SK-N-SH treated with all-trans-retinoic acid at 6 μM for 48 hours (cell line): Measurements from ENCODE around the gene RBM39.
"Not testable (repeated sequence)": the region's sequence is repeated elsewhere in the genome, so short reads cannot be mapped to it uniquely, and the experiment has no call there.

Experiments used
- ATAC-seq: fragments of 200-7000 bp; cut with Tn5 transposase; 3 replicates; pipeline ENCODE4 v1.9.1; 2020; ENCODE audit warnings: mild to moderate bottlenecking, moderate library complexity
- BACH2 ChIP-seq: fragments of 250-450 bp; sonication (Bioruptor Pico); IDR thresholded peaks from 2 replicates; pipeline ENCODE4 v1.9.0; 2021; ENCODE audit warnings: mild to moderate bottlenecking, borderline replicate concordance
- CSDC2 ChIP-seq: fragments of 250-450 bp; sonication (Bioruptor Pico); IDR thresholded peaks from 2 replicates; pipeline ENCODE4 v1.5.0; 2020; ENCODE audit warnings: mild to moderate bottlenecking, moderate library complexity
- ESRRG ChIP-seq: fragments of 250-450 bp; sonication (Bioruptor Pico); IDR thresholded peaks from 2 replicates; pipeline ENCODE4 v1.6.1; 2021; ENCODE audit warnings: mild to moderate bottlenecking
- ISL1 ChIP-seq: fragments of 250-450 bp; sonication (Bioruptor Pico); IDR thresholded peaks from 2 replicates; pipeline ENCODE4 v2.1.2; 2022; ENCODE audit warnings: mild to moderate bottlenecking, moderate library complexity
- OSR1 ChIP-seq: fragments of 250-450 bp; sonication (Bioruptor Pico); IDR thresholded peaks from 2 replicates; pipeline ENCODE4 v1.8.0; 2022; ENCODE audit warnings: moderate library complexity, mild to moderate bottlenecking, inconsistent platforms
- PPARA ChIP-seq: fragments of 250-450 bp; sonication (Bioruptor Pico); IDR thresholded peaks from 2 replicates; pipeline ENCODE4 v1.5.0; 2020; ENCODE audit warnings: mild to moderate bottlenecking, borderline replicate concordance
- RARB ChIP-seq: fragments of 250-450 bp; sonication (Bioruptor Pico); IDR thresholded peaks from 2 replicates; pipeline ENCODE4 v1.8.0; 2021; ENCODE audit warnings: mild to moderate bottlenecking, moderate library complexity
- SNAI2 ChIP-seq: fragments of 250-450 bp; sonication (Bioruptor Pico); IDR thresholded peaks from 2 replicates; pipeline ENCODE4 v1.5.0; 2020; ENCODE audit warnings: mild to moderate bottlenecking, moderate library complexity
- TCF4 ChIP-seq: fragments of 250-450 bp; sonication (Bioruptor Pico); IDR thresholded peaks from 2 replicates; pipeline ENCODE4 v1.8.0; 2021; ENCODE audit warnings: mild to moderate bottlenecking, moderate library complexity, borderline replicate concordance
- TOX ChIP-seq: fragments of 250-450 bp; sonication (Bioruptor Pico); IDR thresholded peaks from 2 replicates; pipeline ENCODE4 v1.8.0; 2021; ENCODE audit warnings: mild to moderate bottlenecking, moderate library complexity, borderline replicate concordance
- TSHZ2 ChIP-seq: fragments of 250-450 bp; sonication (Bioruptor Pico); IDR thresholded peaks from 2 replicates; pipeline ENCODE4 v1.5.0; 2020; ENCODE audit warnings: mild to moderate bottlenecking, moderate library complexity
- ZFP3 ChIP-seq: fragments of 250-450 bp; sonication (Bioruptor Pico); IDR thresholded peaks from 2 replicates; pipeline ENCODE4 v1.5.0; 2020; ENCODE audit warnings: mild to moderate bottlenecking, moderate library complexity
- ZFP30 ChIP-seq: fragments of 450-650 bp; formaldehyde crosslinking; IDR thresholded peaks from 2 replicates; pipeline ENCODE4 v1.5.0; 2022; ENCODE audit warnings: mild to moderate bottlenecking, moderate library complexity
- ZNF565 ChIP-seq: fragments of 450-650 bp; formaldehyde crosslinking; conservative IDR thresholded peaks from 2 replicates; pipeline ENCODE4 v1.5.0; 2020; ENCODE audit warnings: low read depth, mild to moderate bottlenecking, moderate library complexity
- ZNF8 ChIP-seq: fragments of 450-650 bp; formaldehyde crosslinking; IDR thresholded peaks from 2 replicates; pipeline ENCODE4 v1.5.0; 2020; ENCODE audit warnings: mild to moderate bottlenecking, moderate library complexity
- TF ChIP-seq, protein P1 (sequence below): fragments of 250-450 bp; sonication (Bioruptor Pico); IDR thresholded peaks from 2 replicates; pipeline ENCODE4 v1.5.1; 2021; ENCODE audit warnings: mild to moderate bottlenecking, moderate library complexity
- TF ChIP-seq, protein P2 (sequence below): fragments of 250-450 bp; sonication (Bioruptor Pico); IDR thresholded peaks from 2 replicates; pipeline ENCODE4 v1.8.0; 2021; ENCODE audit warnings: low read depth, mild to moderate bottlenecking, moderate library complexity, borderline replicate concordance
- TF ChIP-seq, protein P3 (sequence below): fragments of 250-450 bp; sonication (Bioruptor Pico); IDR thresholded peaks from 2 replicates; pipeline ENCODE4 v1.5.1; 2020; ENCODE audit warnings: low read depth, mild to moderate bottlenecking, moderate library complexity
- TF ChIP-seq, protein P4 (sequence below): fragments of 250-450 bp; sonication (Bioruptor Pico); IDR thresholded peaks from 2 replicates; pipeline ENCODE4 v1.8.0; 2020; ENCODE audit warnings: mild to moderate bottlenecking, moderate library complexity, borderline replicate concordance

Gene RBM39

DNA sequence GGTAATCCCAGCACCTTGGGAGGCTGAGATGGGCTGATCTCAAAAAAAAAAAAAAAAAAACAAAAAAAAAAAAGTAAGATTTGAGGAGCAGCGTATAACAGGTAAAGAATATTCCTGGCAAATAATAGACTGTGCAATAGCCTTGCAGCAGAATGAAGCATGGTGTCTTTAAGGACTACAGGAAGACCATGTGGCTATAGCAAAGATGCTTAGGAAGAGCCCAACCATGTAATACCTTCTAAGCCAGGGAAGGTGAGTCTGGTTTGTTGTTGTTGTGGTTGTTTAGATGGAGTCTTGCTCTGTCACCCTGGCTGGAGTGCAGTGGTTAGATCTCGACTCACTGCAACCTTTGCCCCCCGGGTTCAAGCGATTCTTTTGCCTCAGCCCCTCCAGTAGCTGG lies 14.3 kb upstream of the RBM39 start:
- TF ChIP-seq TOX (CRISPR knock-in tag) (no peak), ZNF8 (CRISPR knock-in tag) (no peak), PPARA (CRISPR knock-in tag) (no peak), ZFP3 (CRISPR knock-in tag) (no peak), CSDC2 (CRISPR knock-in tag) (no peak), ISL1 (CRISPR knock-in tag) (no peak), TSHZ2 (no peak), BACH2 (CRISPR knock-in tag) (no peak), TCF4 (no peak), ZFP30 (CRISPR knock-in tag) (no peak), SNAI2 (CRISPR knock-in tag) (no peak), ZNF565 (CRISPR knock-in tag) (no peak), ESRRG (CRISPR knock-in tag) (no peak), RARB (CRISPR knock-in tag) (no peak), OSR1 (no peak)
- TF ChIP-seq, protein P1, sequence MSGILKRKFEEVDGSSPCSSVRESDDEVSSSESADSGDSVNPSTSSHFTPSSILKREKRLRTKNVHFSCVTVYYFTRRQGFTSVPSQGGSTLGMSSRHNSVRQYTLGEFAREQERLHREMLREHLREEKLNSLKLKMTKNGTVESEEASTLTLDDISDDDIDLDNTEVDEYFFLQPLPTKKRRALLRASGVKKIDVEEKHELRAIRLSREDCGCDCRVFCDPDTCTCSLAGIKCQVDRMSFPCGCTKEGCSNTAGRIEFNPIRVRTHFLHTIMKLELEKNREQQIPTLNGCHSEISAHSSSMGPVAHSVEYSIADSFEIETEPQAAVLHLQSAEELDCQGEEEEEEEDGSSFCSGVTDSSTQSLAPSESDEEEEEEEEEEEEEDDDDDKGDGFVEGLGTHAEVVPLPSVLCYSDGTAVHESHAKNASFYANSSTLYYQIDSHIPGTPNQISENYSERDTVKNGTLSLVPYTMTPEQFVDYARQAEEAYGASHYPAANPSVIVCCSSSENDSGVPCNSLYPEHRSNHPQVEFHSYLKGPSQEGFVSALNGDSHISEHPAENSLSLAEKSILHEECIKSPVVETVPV (CRISPR knock-in tag) = no peak
- TF ChIP-seq, protein P2, sequence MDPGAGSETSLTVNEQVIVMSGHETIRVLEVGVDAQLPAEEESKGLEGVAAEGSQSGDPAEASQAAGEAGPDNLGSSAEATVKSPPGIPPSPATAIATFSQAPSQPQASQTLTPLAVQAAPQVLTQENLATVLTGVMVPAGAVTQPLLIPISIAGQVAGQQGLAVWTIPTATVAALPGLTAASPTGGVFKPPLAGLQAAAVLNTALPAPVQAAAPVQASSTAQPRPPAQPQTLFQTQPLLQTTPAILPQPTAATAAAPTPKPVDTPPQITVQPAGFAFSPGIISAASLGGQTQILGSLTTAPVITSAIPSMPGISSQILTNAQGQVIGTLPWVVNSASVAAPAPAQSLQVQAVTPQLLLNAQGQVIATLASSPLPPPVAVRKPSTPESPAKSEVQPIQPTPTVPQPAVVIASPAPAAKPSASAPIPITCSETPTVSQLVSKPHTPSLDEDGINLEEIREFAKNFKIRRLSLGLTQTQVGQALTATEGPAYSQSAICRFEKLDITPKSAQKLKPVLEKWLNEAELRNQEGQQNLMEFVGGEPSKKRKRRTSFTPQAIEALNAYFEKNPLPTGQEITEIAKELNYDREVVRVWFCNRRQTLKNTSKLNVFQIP (CRISPR knock-in tag) = no peak
- TF ChIP-seq, protein P3, sequence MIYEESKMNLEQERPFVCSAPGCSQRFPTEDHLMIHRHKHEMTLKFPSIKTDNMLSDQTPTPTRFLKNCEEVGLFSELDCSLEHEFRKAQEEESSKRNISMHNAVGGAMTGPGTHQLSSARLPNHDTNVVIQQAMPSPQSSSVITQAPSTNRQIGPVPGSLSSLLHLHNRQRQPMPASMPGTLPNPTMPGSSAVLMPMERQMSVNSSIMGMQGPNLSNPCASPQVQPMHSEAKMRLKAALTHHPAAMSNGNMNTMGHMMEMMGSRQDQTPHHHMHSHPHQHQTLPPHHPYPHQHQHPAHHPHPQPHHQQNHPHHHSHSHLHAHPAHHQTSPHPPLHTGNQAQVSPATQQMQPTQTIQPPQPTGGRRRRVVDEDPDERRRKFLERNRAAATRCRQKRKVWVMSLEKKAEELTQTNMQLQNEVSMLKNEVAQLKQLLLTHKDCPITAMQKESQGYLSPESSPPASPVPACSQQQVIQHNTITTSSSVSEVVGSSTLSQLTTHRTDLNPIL (CRISPR knock-in tag) = no peak
- TF ChIP-seq, protein P4, sequence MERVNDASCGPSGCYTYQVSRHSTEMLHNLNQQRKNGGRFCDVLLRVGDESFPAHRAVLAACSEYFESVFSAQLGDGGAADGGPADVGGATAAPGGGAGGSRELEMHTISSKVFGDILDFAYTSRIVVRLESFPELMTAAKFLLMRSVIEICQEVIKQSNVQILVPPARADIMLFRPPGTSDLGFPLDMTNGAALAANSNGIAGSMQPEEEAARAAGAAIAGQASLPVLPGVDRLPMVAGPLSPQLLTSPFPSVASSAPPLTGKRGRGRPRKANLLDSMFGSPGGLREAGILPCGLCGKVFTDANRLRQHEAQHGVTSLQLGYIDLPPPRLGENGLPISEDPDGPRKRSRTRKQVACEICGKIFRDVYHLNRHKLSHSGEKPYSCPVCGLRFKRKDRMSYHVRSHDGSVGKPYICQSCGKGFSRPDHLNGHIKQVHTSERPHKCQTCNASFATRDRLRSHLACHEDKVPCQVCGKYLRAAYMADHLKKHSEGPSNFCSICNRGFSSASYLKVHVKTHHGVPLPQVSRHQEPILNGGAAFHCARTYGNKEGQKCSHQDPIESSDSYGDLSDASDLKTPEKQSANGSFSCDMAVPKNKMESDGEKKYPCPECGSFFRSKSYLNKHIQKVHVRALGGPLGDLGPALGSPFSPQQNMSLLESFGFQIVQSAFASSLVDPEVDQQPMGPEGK (CRISPR knock-in tag) = no peak
- ATAC-seq = no peak

DNA sequence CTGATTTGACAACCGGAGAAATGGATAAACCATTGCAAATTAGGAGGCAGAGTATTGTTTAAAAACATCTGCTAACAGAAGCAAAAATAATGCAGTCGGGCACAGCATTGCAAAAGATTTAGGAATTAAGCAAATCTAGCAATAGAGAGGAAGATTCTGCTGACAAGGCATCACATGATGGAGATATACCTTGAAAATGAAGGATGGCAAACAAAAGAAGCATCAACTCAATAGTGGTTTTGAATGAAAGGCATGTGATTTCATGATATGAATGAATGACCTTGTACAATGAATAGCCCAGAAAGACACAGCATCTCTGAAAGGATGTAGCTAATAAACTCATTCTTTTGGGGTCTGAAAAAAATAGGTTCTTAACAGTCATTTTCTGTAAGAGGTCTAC lies 8.6 kb upstream of the RBM39 start:
- no peak for ATAC-seq

GRCh38 chr20:35744492-35744841 lies 2.4 kb upstream of the RBM39 start:
- not testable (repeated sequence) for ATAC-seq

More for the DNA sequence above, 8.6 kb upstream of the RBM39 start:
- TF ChIP-seq, protein P3 (CRISPR knock-in tag) = no peak
- TF ChIP-seq TSHZ2 = no peak
